ENCODE measurements around the gene ARID3A. TPM values are rescaled to one million over a fixed set of nuclear protein-coding genes. Genes with fewer than 3 reads are reported as not detected.
A peak's percentile ranks its signal among the peaks of the same experiment; 100 is the strongest.

ARID3A gene
- total and polyA plus RNA-seq, 2 of the 13 experiments (the other 11 are each of a cell fraction or from before 2014, with no cell fraction given): 71.3 to 77.9 TPM

- no peak for TF ChIP-seq HIC2 (CRISPR knock-in tag; IDR thresholded peaks at IDR 0.05; ENCODE audit: low read depth)
- peak; percentile 82; the same call in 1 of the 2 replicates for TF ChIP-seq TOE1 (CRISPR knock-in tag; IDR thresholded peaks at IDR 0.05)
- peak; percentile 23; the same call in 1 of the 2 replicates for TF ChIP-seq HMGXB3 (CRISPR knock-in tag; IDR thresholded peaks at IDR 0.05; ENCODE audit: borderline replicate concordance)
- peak; percentile 74 for TF ChIP-seq ZNF770 (CRISPR knock-in tag; IDR thresholded peaks at IDR 0.05)
- no peak for TF ChIP-seq SOX6 (IDR thresholded peaks at IDR 0.05)
- peak; percentile 53; the same call in 1 of the 2 replicates for TF ChIP-seq SOX6 (CRISPR knock-in tag; IDR thresholded peaks at IDR 0.05)
- peak; percentile 69; the same call in 1 of the 2 replicates for TF ChIP-seq ZNF558 (CRISPR knock-in tag; IDR thresholded peaks at IDR 0.05; ENCODE audit: borderline replicate concordance)
- peak; percentile 70 for TF ChIP-seq ZFY (CRISPR knock-in tag; IDR thresholded peaks at IDR 0.05)
- no peak for TF ChIP-seq SRF (IDR thresholded peaks at IDR 0.05; ENCODE audit: low read depth, low read length)
- peak; percentile 39; the same call in 1 of the 2 replicates for TF ChIP-seq TFAP4 (IDR thresholded peaks at IDR 0.05; ENCODE audit: borderline replicate concordance, low read depth)
- TF ChIP-seq PRPF4 (IDR thresholded peaks at IDR 0.05; ENCODE audit: low read depth, low read length, poor library complexity, severe bottlenecking): no peak
- TF ChIP-seq ZNF775 (CRISPR knock-in tag; IDR thresholded peaks at IDR 0.05; ENCODE audit: borderline replicate concordance): 0 out of 2 replicates have a peak, but pooled peaks have one; percentile 45
- TF ChIP-seq ZSCAN21 (CRISPR knock-in tag; IDR thresholded peaks at IDR 0.05; ENCODE audit: borderline replicate concordance): peak; percentile 74
- peak; percentile 28; the same call in 1 of the 2 replicates for TF ChIP-seq RCOR2 (CRISPR knock-in tag; IDR thresholded peaks at IDR 0.05)
- no peak for TF ChIP-seq KLF13 (CRISPR knock-in tag; IDR thresholded peaks at IDR 0.05)
- no peak for TF ChIP-seq ZNF691 (CRISPR knock-in tag; IDR thresholded peaks at IDR 0.05; ENCODE audit: borderline replicate concordance, low read depth)
- TF ChIP-seq ZNF501 (CRISPR knock-in tag; IDR thresholded peaks at IDR 0.05): peak; percentile 65
- TF ChIP-seq RAD51 (IDR thresholded peaks at IDR 0.05; ENCODE audit: borderline replicate concordance): no peak
Measured at GRCh38 chr19:917323-918151, 8.3 kb upstream of the ARID3A start, which contains the start of gene KISS1R (continued).

All from HepG2 (cell line).